GM21423 (cell line): ENCODE data around the gene ELFN2.

Experiments
- ATAC-seq: cut with Tn5 transposase; IDR thresholded peaks from one replicate; pipeline ENCODE4 v1.9.1; 2021; ENCODE audit warnings: mild to moderate bottlenecking, moderate library complexity; ENCODE audit not compliant: unreplicated experiment

ELFN2 gene

GRCh38 chr22:37387793-37388192 is 39.5 kb downstream of the ELFN2 start:
- no peak for ATAC-seq

- ATAC-seq: no peak
Observed at GRCh38 chr22:37386441-37386840, 40.8 kb downstream of the ELFN2 start.

GRCh38 chr22:37384691-37385090 is 42.6 kb downstream of the ELFN2 start:
- no peak for ATAC-seq

- ATAC-seq: no peak
Observed at GRCh38 chr22:37383341-37383740, 43.9 kb downstream of the ELFN2 start.

- no peak for ATAC-seq
Observed at GRCh38 chr22:37381489-37381888, 45.8 kb downstream of the ELFN2 start.

- ATAC-seq: no peak
Observed at GRCh38 chr22:37379722-37380121, 47.6 kb downstream of the ELFN2 start.

GRCh38 chr22:37379085-37379484 is 48.2 kb downstream of the ELFN2 start:
- ATAC-seq: no peak

GRCh38 chr22:37378642-37379058 is 48.6 kb downstream of the ELFN2 start:
- ATAC-seq: no peak

GRCh38 chr22:37377927-37378326 is 49.4 kb downstream of the ELFN2 start:
- no peak for ATAC-seq

- ATAC-seq: no peak
Observed at GRCh38 chr22:37377138-37377537, 50.1 kb downstream of the ELFN2 start.

- ATAC-seq: no peak
Observed at GRCh38 chr22:37376643-37377042, 50.6 kb downstream of the ELFN2 start.

- ATAC-seq: no peak
Observed at GRCh38 chr22:37375801-37376200, 51.5 kb downstream of the ELFN2 start.

- no peak for ATAC-seq
Observed at GRCh38 chr22:37374571-37374970, 52.7 kb downstream of the ELFN2 start.

GRCh38 chr22:37373451-37373850 is 53.8 kb downstream of the ELFN2 start:
- no peak for ATAC-seq

- no peak for ATAC-seq
Observed at GRCh38 chr22:37371911-37372310, 55.4 kb downstream of the ELFN2 start.

GRCh38 chr22:37371491-37371890 is 55.8 kb downstream of the ELFN2 start:
- ATAC-seq: no peak

- no peak for ATAC-seq
Observed at GRCh38 chr22:37370306-37370979, 56.8 kb downstream of the ELFN2 start.

- ATAC-seq: no peak
Observed at GRCh38 chr22:37369483-37369882, 57.8 kb downstream of the ELFN2 start.

GRCh38 chr22:37368058-37368457 is 59.2 kb downstream of the ELFN2 start:
- no peak for ATAC-seq

GRCh38 chr22:37366601-37367000 is 60.7 kb downstream of the ELFN2 start:
- no peak for ATAC-seq

- ATAC-seq: no peak
Observed at GRCh38 chr22:37365950-37366349, 61.3 kb downstream of the ELFN2 start.

GRCh38 chr22:37363261-37363992 is 63.9 kb downstream of the ELFN2 start:
- ATAC-seq: no peak

- ATAC-seq: no peak
Observed at GRCh38 chr22:37362621-37363020, 64.7 kb downstream of the ELFN2 start.
